Measurements from ENCODE around the gene EIF5AL1. TPM values are rescaled to one million over a fixed set of nuclear protein-coding genes. Genes with fewer than 3 reads are reported as not detected.
"Not testable (repeated sequence)": the region's sequence is repeated elsewhere in the genome, so short reads cannot be mapped to it uniquely, and the experiment has no call there.

The EIF5AL1 gene
- total and polyA plus RNA-seq, 9 of the 15 experiments (the other 6 are each of a cell fraction or from before 2014, with no cell fraction given): 0.03 to 3.4 (median 0.53) TPM; not detected in 1

- in situ Hi-C loops (cut with MboI); H3K9me1 ChIP-seq (ENCODE audit: control insufficient read depth, insufficient read depth, low read length); H3K36me3 ChIP-seq (ENCODE audit: control insufficient read depth, insufficient read depth, low read length); H2AFZ ChIP-seq (ENCODE audit: low read depth, low read length); H3K79me2 ChIP-seq (ENCODE audit: control insufficient read depth, insufficient read depth, low read length); intact Hi-C loops (cut with micrococcal nuclease); H3K9me3 ChIP-seq (replicated peaks; ENCODE audit: control insufficient read depth, insufficient read depth, low read depth, low read length); H4K20me1 ChIP-seq (replicated peaks; ENCODE audit: control insufficient read depth, insufficient read depth, low read length); CTCF ChIA-PET (ENCODE audit: low intra/inter-chr PET ratio); DNase-seq (ENCODE audit: extremely low read depth in 1 of 4, low spot score in 3 of 4); H3K4me2 ChIP-seq (ENCODE audit: insufficient read depth, low read length); BruUV-seq (replicated peaks); H3K4me3 ChIP-seq; H3K4me1 ChIP-seq (replicated peaks in 1 of 2; ENCODE audit: control insufficient read depth in 2 of 2, insufficient read depth in 2 of 2, low read length in 2 of 2); H3K27ac ChIP-seq (ENCODE audit: extremely low read depth, low read depth, low read length); POLR2A ChIA-PET; H3K9ac ChIP-seq (ENCODE audit: insufficient read depth in 1 of 2, low read depth in 2 of 2, low read length in 2 of 2): not testable (repeated sequence)
- FAIRE-seq (peak; percentile 88), ATAC-seq (peak; percentile 92)
- 2% methylated on average over 7 of the region's 13 CpGs for WGBS (ENCODE audit: insufficient coverage, low coverage, missing lambda C conversion rate)
- TF ChIP-seq CTCFL (IDR thresholded peaks at IDR 0.05; ENCODE audit: borderline replicate concordance, insufficient read depth, low read depth, low read length, poor library complexity, severe bottlenecking) (peak; percentile 9), CTCF (IDR thresholded peaks at IDR 0.05 in 2 of 3, conservative IDR thresholded peaks at IDR 0.05 in 1 of 3; ENCODE audit: insufficient read depth in 2 of 3, low read depth in 1 of 3, low read length in 3 of 3) (peak in 1 of 3 experiments; percentile 89; a peak in 2 of 6 replicates)
- peaks cover 0 to 11% of the 10 kb centered on the region in 2 experiments; a peak in 3 of 5 replicates for H3K27me3 ChIP-seq (ENCODE audit: control insufficient read depth in 2 of 2, insufficient read depth in 2 of 2, low read length in 2 of 2)
Observed at GRCh38 chr10:79523157-79523853, 11.0 kb downstream of the EIF5AL1 start.

- peaks cover 0 to 11% of the 10 kb centered on the region in 2 experiments; a peak in 3 of 5 replicates for H3K27me3 ChIP-seq (ENCODE audit: control insufficient read depth in 2 of 2, insufficient read depth in 2 of 2, low read length in 2 of 2)
- H3K4me1 ChIP-seq (replicated peaks in 1 of 2; ENCODE audit: control insufficient read depth in 2 of 2, insufficient read depth in 2 of 2, low read length in 2 of 2); H3K79me2 ChIP-seq (ENCODE audit: control insufficient read depth, insufficient read depth, low read length); in situ Hi-C loops (cut with MboI); POLR2A ChIA-PET; BruUV-seq (replicated peaks); H3K9me3 ChIP-seq (replicated peaks; ENCODE audit: control insufficient read depth, insufficient read depth, low read depth, low read length); H2AFZ ChIP-seq (ENCODE audit: low read depth, low read length); H3K9me1 ChIP-seq (ENCODE audit: control insufficient read depth, insufficient read depth, low read length); H3K27ac ChIP-seq (ENCODE audit: extremely low read depth, low read depth, low read length); H4K20me1 ChIP-seq (replicated peaks; ENCODE audit: control insufficient read depth, insufficient read depth, low read length); intact Hi-C loops (cut with micrococcal nuclease); DNase-seq (ENCODE audit: extremely low read depth in 1 of 4, low spot score in 3 of 4); CTCF ChIA-PET (ENCODE audit: low intra/inter-chr PET ratio); H3K4me3 ChIP-seq; H3K36me3 ChIP-seq (ENCODE audit: control insufficient read depth, insufficient read depth, low read length); H3K9ac ChIP-seq (ENCODE audit: insufficient read depth in 1 of 2, low read depth in 2 of 2, low read length in 2 of 2); ATAC-seq; H3K4me2 ChIP-seq (ENCODE audit: insufficient read depth, low read length): not testable (repeated sequence)
- 3% methylated on average over 6 of the region's 8 CpGs for WGBS (ENCODE audit: insufficient coverage, low coverage, missing lambda C conversion rate)
- peak; percentile 54 for FAIRE-seq
Observed at GRCh38 chr10:79525049-79525710, 12.8 kb downstream of the EIF5AL1 start.
